Ishikawa (cell line): ENCODE data around the gene HOXC4.

Experiments
- CEBPB ChIP-seq: IDR thresholded peaks from 2 replicates; pipeline ENCODE4 v1.6.1; 2012
- EGR1 ChIP-seq: IDR thresholded peaks from 2 replicates; pipeline ENCODE4 v1.6.1; 2012
- EP300 ChIP-seq: IDR thresholded peaks from 2 replicates; pipeline ENCODE4 v1.6.1; 2012; ENCODE audit warnings: borderline replicate concordance
- FOXM1 ChIP-seq: IDR thresholded peaks from 2 replicates; pipeline ENCODE4 v1.6.1; 2012; ENCODE audit warnings: low read depth, borderline replicate concordance
- RAD21 ChIP-seq: IDR thresholded peaks from 2 replicates; pipeline ENCODE4 v1.6.1; 2012; ENCODE audit warnings: low read depth
- REST ChIP-seq: IDR thresholded peaks from 2 replicates; pipeline ENCODE4 v1.6.1; 2012; ENCODE audit warnings: low read depth, mild to moderate bottlenecking
- TAF1 ChIP-seq: IDR thresholded peaks from 2 replicates; pipeline ENCODE4 v1.6.1; 2012; ENCODE audit warnings: low read depth, mild to moderate bottlenecking
- TCF12 ChIP-seq: IDR thresholded peaks from 2 replicates; pipeline ENCODE4 v1.6.1; 2012; ENCODE audit warnings: low read depth
- USF1 ChIP-seq: IDR thresholded peaks from 2 replicates; pipeline ENCODE4 v1.6.1; 2012
- YY1 ChIP-seq: IDR thresholded peaks from 2 replicates; pipeline ENCODE4 v1.6.1; 2012; ENCODE audit warnings: low read depth
- ZBTB7A ChIP-seq: IDR thresholded peaks from 2 replicates; pipeline ENCODE4 v1.6.1; 2012; ENCODE audit warnings: low read depth
- TF ChIP-seq, protein P1 (sequence below): IDR thresholded peaks from 2 replicates; pipeline ENCODE4 v1.6.1; 2012

GRCh38 chr12:54028314-54029201, 25.1 kb upstream of the HOXC4 start, which contains the start of gene HOXC6:
- TF ChIP-seq RAD21: no peak
- TF ChIP-seq USF1: peak; percentile 84
- no peak for TF ChIP-seq ZBTB7A
- TF ChIP-seq REST: no peak
- TF ChIP-seq, protein P1, sequence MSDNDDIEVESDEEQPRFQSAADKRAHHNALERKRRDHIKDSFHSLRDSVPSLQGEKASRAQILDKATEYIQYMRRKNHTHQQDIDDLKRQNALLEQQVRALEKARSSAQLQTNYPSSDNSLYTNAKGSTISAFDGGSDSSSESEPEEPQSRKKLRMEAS: no peak
- no peak for TF ChIP-seq CEBPB
- no peak for TF ChIP-seq EP300
- TF ChIP-seq EGR1: no peak
- no peak for TF ChIP-seq TCF12
- TF ChIP-seq YY1: no peak
- no peak for TF ChIP-seq TAF1
- TF ChIP-seq FOXM1: no peak
